Activated CD4-positive, alpha-beta T cell treated with anti-CD3 and anti-CD28 coated beads, Interleukin-2, amount 50 U/mL, for 48 hours (primary cell): ENCODE measurements around the gene MYO19.
A peak's percentile ranks its signal among the peaks of the same experiment; 100 is the strongest.
"Not testable (repeated sequence)": the region's sequence is repeated elsewhere in the genome, so short reads cannot be mapped to it uniquely, and the experiment has no call there.

Experiments
- DNase-seq, 2 experiments: peaks; one replicate each; pipeline ENCODE4 v3.0.0-alpha.2; 2020

MYO19 gene

GRCh38 chr17:36498560-36499300 is 35.9 kb downstream of the MYO19 start:
- DNase-seq: no peak

GRCh38 chr17:36498155-36498554 is 36.5 kb downstream of the MYO19 start:
- no peak for DNase-seq

GRCh38 chr17:36496018-36496789 is 38.5 kb downstream of the MYO19 start:
- DNase-seq: no peak

- no peak for DNase-seq
Observed at GRCh38 chr17:36495076-36495578, 39.5 kb downstream of the MYO19 start.

GRCh38 chr17:36494674-36495073 is 40.0 kb downstream of the MYO19 start:
- no peak for DNase-seq

- DNase-seq: no peak
Observed at GRCh38 chr17:36493956-36494355, 40.7 kb downstream of the MYO19 start.

- peak; percentile 88 to 92 for DNase-seq
Observed at GRCh38 chr17:36486204-36487194, 48.2 kb downstream of the MYO19 start, which contains the start of gene ZNHIT3. ZNHIT3 (plus strand) TSS chr17:36486681; CDS start chr17:36486700, 19 bp downstream.

- DNase-seq: no peak
Observed at GRCh38 chr17:36485805-36486203, 48.9 kb downstream of the MYO19 start.

- DNase-seq: no peak
Observed at GRCh38 chr17:36485027-36485426, 49.6 kb downstream of the MYO19 start.

GRCh38 chr17:36484021-36484420 is 50.6 kb downstream of the MYO19 start:
- DNase-seq: not testable (repeated sequence)

- peak; percentile 88 for DNase-seq
Observed at GRCh38 chr17:36482611-36483504, 51.8 kb downstream of the MYO19 start.

GRCh38 chr17:36481829-36482228 is 52.8 kb downstream of the MYO19 start:
- no peak for DNase-seq

- no peak for DNase-seq
Observed at GRCh38 chr17:36475346-36475970, 59.2 kb downstream of the MYO19 start.

GRCh38 chr17:36474571-36474970 is 60.1 kb downstream of the MYO19 start:
- no peak for DNase-seq

- no peak for DNase-seq
Observed at GRCh38 chr17:36470499-36470898, 64.2 kb downstream of the MYO19 start.

GRCh38 chr17:36469733-36470132 is 64.9 kb downstream of the MYO19 start:
- no peak for DNase-seq

- DNase-seq: no peak
Observed at GRCh38 chr17:36468903-36469635, 65.6 kb downstream of the MYO19 start.

- no peak for DNase-seq
Observed at GRCh38 chr17:36464765-36465088, 69.9 kb downstream of the MYO19 start.

- DNase-seq: peak; percentile 61 to 63
Observed at GRCh38 chr17:36463916-36464764, 70.5 kb downstream of the MYO19 start.
